ENCODE results near the gene TMEM117. TPM values are rescaled to one million over a fixed set of nuclear protein-coding genes. Genes with fewer than 3 reads are reported as not detected.

TMEM117 gene
- total RNA-seq, 4 donors from 2014 or later: 13.9 to 34.1 (median 29.1) TPM

GRCh38 chr12:43896496-43896895, 60.6 kb downstream of the TMEM117 start:
- Histone ChIP-seq H3K9me3 (no peaks in the 10 kb centered on the region), H3K4me3 (no peak overlapping the region), H3K27me3 (no peaks in the 10 kb centered on the region), H3K27ac (no peak overlapping the region), H3K36me3 (no peaks in the 10 kb centered on the region), H3K4me1 (no peaks in the 10 kb centered on the region)
- TF ChIP-seq, protein P1, sequence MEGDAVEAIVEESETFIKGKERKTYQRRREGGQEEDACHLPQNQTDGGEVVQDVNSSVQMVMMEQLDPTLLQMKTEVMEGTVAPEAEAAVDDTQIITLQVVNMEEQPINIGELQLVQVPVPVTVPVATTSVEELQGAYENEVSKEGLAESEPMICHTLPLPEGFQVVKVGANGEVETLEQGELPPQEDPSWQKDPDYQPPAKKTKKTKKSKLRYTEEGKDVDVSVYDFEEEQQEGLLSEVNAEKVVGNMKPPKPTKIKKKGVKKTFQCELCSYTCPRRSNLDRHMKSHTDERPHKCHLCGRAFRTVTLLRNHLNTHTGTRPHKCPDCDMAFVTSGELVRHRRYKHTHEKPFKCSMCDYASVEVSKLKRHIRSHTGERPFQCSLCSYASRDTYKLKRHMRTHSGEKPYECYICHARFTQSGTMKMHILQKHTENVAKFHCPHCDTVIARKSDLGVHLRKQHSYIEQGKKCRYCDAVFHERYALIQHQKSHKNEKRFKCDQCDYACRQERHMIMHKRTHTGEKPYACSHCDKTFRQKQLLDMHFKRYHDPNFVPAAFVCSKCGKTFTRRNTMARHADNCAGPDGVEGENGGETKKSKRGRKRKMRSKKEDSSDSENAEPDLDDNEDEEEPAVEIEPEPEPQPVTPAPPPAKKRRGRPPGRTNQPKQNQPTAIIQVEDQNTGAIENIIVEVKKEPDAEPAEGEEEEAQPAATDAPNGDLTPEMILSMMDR (IDR thresholded peaks at IDR 0.05): no peak
- TF ChIP-seq POLR2AphosphoS5 (IDR thresholded peaks at IDR 0.05) (no peak), EP300 (IDR thresholded peaks at IDR 0.05) (no peak), POLR2A (IDR thresholded peaks at IDR 0.05) (no peak)
- DNase-seq (ENCODE audit: low spot score in 2 of 2): no peak
- 89% methylated on average over 1 of the region's 1 CpG for WGBS

DNA sequence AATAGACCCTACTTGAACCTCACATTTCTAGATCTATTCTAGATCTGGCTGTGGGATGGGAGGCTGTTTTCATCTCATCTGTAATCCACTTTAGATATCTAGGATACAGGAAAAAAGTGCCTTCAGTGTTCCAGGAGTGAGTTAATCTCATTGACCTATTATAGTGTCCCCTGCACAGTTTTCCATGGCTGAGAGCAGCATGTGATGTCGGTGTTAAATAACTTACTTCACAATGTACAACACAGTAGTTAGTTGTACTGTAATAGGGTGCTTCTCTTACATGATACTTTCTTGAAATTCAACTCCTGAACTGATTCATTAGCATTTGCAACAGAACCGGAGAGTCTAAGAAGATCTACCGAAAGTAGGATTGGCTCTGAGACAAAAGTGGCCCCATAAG, 62.6 kb downstream of the TMEM117 start:
- Histone ChIP-seq H3K27ac (no peak overlapping the region), H3K36me3 (no peaks in the 10 kb centered on the region), H3K27me3 (no peaks in the 10 kb centered on the region), H3K4me1 (no peaks in the 10 kb centered on the region), H3K4me3 (no peak overlapping the region), H3K9me3 (no peaks in the 10 kb centered on the region)
- TF ChIP-seq, protein P1 (IDR thresholded peaks at IDR 0.05): no peak
- TF ChIP-seq POLR2AphosphoS5 (IDR thresholded peaks at IDR 0.05) (no peak), EP300 (IDR thresholded peaks at IDR 0.05) (no peak), POLR2A (IDR thresholded peaks at IDR 0.05) (no peak)
- WGBS: 92% methylated on average over 3 of the region's 3 CpGs
- no peak for DNase-seq (ENCODE audit: low spot score in 2 of 2)

DNA sequence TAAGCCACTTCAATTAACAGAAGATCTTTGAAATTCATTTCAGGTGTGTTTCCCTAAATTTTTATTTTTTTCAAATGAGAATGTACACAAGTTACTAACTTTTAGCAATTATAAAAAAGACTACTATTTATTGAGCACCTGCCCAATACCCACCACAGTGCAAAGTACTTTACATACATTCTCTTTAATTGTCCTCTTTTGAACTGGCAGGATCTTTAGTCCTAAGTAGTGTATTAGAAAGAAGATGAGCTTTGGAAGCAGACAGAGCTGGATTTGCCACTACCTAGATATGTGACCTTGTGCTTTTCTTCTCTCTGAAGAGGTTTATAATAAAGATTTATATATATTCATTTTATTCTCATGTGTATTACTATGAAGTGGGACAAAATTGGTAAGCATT, 63.7 kb downstream of the TMEM117 start:
- H3K36me3 ChIP-seq: no peaks in the 10 kb centered on the region
- H3K9me3 ChIP-seq: no peaks in the 10 kb centered on the region
- no peaks in the 10 kb centered on the region for H3K27me3 ChIP-seq
- no peaks in the 10 kb centered on the region for H3K4me1 ChIP-seq
- H3K4me3 ChIP-seq: no peak overlapping the region
- H3K27ac ChIP-seq: no peak overlapping the region
- DNase-seq (ENCODE audit: low spot score in 2 of 2): no peak
- TF ChIP-seq EP300 (IDR thresholded peaks at IDR 0.05) (no peak), POLR2A (IDR thresholded peaks at IDR 0.05) (no peak), POLR2AphosphoS5 (IDR thresholded peaks at IDR 0.05) (no peak)
- TF ChIP-seq, protein P1 (IDR thresholded peaks at IDR 0.05): no peak

DNA sequence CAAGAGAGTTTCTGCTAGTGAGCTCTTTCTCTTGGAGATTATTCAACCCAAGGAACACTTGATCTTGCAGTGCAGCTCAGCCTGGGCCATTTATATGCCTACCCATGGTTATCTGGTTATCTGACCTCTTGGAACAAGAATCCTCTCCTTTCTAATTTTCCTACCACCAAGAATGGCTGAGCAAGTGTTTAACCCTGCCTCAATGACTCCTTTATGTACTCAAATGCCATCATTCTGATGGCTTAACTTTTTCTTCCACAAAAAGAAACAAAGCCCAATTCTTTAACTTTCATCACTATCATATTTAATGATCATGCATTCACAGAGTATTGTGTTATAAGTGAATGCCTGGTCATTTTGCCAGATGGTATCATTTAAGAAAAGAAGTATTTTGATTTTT, 67.8 kb downstream of the TMEM117 start:
- DNase-seq (ENCODE audit: low spot score in 2 of 2): no peak
- Histone ChIP-seq H3K27ac (no peak overlapping the region), H3K9me3 (no peaks in the 10 kb centered on the region), H3K4me1 (no peaks in the 10 kb centered on the region), H3K36me3 (no peaks in the 10 kb centered on the region), H3K27me3 (no peaks in the 10 kb centered on the region), H3K4me3 (no peak overlapping the region)
- TF ChIP-seq POLR2AphosphoS5 (IDR thresholded peaks at IDR 0.05) (no peak), POLR2A (IDR thresholded peaks at IDR 0.05) (no peak), EP300 (IDR thresholded peaks at IDR 0.05) (no peak)
- TF ChIP-seq, protein P1 (IDR thresholded peaks at IDR 0.05): no peak

DNA sequence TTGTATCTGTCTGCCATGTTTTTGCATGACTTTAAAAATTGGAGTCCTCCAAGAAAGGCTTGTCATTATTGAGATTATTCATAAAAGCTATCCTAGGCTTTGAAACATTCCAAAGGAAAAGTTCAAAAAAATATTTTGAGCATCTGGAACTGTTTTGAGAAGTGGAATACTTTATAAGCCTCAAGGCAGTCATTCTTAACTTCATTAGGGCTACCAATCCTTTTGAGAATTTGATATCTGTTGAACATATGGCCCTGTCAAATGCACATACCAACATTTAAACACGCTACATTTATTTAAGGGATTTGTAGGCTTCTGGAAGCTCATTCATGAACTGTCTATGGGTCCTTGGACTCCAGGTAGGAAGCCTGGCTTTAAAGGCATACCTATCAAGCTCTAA, 77.0 kb downstream of the TMEM117 start:
- Histone ChIP-seq H3K4me1 (no peaks in the 10 kb centered on the region), H3K4me3 (no peak overlapping the region), H3K27ac (no peak overlapping the region), H3K27me3 (no peaks in the 10 kb centered on the region), H3K9me3 (no peaks in the 10 kb centered on the region), H3K36me3 (no peaks in the 10 kb centered on the region)
- TF ChIP-seq POLR2A (IDR thresholded peaks at IDR 0.05): no peak
- TF ChIP-seq POLR2AphosphoS5 (IDR thresholded peaks at IDR 0.05): no peak
- TF ChIP-seq EP300 (IDR thresholded peaks at IDR 0.05): no peak
- TF ChIP-seq, protein P1 (IDR thresholded peaks at IDR 0.05): no peak
- DNase-seq (ENCODE audit: low spot score in 2 of 2): no peak
- WGBS: 29% methylated on average over 1 of the region's 1 CpG
